ENCODE results near the gene RB1.
"Not testable (repeated sequence)": the region's sequence is repeated elsewhere in the genome, so short reads cannot be mapped to it uniquely, and the experiment has no call there.

The RB1 gene

DNA sequence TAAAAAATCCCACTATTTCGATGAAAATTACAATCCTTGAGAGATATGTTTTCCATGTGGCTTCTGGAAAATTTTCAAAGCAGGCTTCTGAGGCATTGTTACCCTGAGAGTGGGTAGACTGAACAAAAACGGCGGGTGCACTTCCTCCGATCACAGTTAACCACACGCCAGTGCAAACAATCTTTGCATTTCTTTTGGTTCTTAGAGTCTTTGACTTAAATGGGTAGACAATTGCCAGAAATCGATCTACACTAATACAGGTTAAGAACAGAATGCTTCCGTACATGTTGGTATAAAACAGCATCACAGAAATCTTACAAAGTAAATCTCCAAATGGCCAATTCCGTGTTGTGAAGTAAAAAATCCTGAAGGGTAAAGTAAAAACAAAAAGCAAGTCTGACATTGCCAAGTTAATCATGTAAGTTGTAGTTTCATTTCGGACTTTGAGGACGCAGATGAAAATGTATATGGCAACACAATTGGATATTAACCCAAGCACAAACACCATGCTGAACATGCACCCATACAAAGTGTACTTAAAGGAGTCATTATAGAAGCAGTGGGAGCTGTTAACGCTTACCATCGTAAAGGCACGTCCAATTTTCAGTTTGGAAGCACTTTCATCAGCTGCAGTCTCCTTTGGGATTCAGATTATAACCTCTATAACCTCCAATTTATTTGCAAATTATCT is 108.4 kb downstream of the RB1 start:
- peak in 2 of 3 donors; percentile 36 to 38 for DNase-seq

DNA sequence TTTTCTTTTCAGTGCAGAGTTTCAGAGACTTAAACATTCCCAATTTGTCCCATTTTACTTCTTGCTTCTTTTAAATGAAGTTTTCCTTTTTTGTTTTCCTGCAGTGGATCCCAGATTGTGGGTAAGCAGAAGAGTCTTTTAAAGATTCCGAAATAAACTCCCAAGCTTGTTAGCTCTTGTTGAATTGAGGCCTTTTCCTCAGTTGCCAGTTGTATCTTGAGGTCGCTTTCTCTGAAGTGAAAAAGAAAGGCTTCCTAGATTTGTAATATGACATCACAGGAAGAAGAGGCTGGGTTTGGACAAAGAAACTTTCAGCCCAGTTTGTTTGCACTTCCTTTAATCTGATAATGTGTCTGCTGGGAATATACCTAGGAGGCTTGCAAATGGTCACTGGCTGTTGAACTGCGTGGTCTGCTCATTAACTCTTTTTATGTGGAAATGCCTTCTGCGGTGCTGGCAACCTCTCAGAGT is 109.4 kb downstream of the RB1 start, which contains the start of gene LPAR6:
LPAR6 (minus strand) TSS at position 233 of the 471 bp plus-strand sequence. CDS start 690 bp downstream, outside the sequence.
- DNase-seq: peak; percentile 62 to 84 (median 76)

DNA sequence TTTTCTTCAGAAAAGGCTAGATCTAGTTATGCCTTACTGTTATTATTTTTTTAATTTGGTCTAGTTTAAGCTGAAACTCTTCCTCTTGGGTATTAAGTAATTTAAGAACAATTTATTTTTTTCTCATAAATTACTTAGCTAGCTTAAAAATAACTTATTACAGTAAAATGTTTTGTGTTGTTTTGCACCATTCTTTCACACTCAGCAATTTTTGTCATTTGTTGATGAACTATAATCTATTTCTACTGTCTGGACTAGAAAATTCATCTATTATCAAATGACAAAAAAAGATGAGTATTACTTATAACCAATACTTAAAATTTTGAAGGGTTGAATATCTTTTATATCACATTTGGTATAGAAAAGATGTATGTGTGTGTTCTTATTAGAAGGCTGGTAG is 111.0 kb downstream of the RB1 start:
- DNase-seq: no peak

DNA sequence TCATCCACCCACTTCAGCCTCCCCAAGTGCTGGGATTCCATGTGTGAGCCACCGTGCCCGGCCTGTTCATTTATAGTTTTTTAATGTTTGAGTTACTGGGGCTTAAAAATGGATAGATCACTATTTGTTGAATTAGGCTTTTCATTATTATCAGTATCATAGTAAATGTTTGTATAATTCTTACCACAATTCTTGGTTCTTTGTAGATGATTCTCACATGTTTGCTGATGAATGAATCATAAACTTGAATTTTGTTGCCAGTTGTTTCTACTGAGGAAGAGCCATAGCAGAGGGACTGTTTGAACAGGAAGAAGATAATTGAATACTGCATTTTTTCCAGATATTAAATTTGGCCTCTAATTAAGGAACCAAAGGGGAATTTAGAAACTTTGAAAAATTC is 112.0 kb downstream of the RB1 start:
- no peak for DNase-seq

DNA sequence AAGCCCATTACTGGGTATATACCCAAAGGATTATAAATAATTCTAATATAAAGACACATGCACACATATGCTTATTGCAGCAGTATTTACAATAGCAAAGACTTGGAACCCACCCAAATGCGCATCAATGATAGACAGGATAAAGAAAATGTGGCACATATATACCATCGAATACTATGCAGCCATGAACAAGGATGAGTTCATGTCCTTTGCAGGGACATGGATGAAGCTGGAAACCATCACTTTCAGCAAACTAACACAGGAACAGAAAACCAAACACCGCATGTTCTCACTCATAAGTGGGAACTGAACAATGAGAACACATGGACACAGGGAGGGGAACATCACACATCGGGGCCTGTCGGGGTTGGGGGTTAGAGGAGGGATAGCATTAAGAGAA is 118.5 kb downstream of the RB1 start:
- DNase-seq: not testable (repeated sequence)

DNA sequence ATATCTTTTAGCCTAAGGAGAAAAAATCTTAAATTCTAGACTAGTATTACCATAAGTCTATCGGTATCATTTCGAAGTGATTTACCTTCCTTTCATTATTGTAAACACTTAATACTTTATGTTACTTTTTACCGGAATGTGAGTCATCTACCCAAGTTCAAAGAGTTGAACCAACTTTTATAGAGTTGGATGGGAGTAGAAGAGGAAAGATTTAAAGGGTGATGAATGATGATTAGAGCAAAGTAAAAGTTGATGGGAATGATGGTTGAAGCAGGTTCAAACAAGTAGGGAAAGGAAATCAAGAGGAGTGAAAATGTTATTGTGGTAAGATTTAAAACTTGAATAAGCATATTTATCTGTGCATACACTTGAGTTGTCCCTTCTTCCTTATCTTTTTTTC is 120.7 kb downstream of the RB1 start:
- no peak for DNase-seq

DNA sequence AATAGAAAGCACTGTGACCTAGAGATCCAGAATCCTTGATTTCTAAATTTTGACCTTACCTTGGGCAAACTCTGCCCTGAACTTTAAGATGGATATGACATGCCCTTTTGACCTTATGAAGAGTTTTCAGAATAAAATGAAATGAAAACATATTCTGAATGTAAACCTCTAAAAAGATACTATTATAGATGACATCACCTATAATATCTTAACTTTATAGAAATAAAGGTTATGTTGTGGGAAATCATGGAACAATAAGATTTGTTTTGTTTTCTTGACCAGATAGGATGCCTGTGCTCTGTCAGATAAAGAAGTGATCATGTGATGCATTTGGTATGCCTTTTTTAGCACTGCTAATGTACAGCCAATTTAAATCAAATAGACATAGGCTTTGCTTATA is 122.5 kb downstream of the RB1 start:
- no peak for DNase-seq

DNA sequence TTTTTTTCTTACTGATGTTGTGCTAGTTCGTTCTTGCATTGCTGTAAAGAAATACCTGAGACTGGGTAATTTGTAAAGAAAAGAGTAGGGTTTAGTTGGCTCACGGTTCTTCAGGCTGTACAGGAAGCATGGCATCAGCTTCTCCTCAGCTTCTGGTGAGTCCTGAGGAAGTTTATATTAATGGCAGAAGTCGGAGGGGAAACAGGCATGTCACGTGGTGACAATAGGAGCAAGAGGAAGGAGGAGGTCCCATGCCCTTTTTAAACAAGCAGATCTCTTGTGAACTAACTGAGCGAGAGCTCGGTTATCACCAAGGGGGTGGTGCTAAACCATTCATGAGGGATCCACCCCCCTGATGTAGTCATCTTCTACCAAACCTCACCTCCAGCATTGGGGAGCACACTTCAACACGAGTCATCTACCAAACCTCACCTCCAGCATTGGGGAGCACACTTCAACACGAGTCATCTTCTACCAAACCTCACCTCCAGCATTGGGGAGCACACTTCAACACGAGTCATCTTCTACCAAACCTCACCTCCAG is 123.3 kb downstream of the RB1 start:
- not testable (repeated sequence) for DNase-seq

DNA sequence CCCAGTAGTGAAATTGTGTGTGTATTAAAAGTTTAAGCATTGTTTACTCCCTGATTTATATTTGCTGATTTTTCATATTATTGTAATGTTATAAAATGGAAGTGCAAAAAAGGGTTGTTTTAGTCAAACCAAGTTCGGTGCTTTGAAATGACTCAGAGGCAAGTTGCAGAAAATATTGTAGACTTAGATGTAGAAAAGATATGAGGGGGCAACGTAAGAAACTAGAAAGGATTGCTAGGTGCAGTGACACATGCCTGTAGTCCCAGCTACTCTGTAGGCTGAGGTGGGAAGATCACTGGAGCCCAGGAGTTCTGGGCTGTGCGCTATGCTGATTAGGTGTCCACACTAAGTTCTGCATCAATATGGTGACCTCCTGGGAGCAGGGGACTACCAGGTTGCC is 125.5 kb downstream of the RB1 start:
- no peak for DNase-seq

DNA sequence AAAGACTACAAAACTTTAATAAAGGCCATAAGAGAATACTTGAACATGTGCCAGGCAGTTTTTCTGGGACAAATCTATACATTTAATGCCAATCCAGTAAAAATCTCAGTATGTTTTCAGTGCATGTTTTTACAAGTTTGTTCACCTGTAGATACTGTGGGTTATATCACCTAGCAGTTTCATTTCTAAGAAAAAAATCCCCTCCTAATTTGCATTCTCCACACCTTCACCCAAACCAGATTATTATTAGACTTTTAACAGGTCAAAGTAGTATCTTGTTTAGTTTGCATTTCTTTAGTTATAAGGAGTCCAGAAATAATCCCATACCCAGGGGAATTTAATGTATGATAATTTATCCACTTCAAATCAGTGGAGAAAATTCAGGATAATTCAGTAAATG is 126.3 kb downstream of the RB1 start:
- no peak for DNase-seq

DNA sequence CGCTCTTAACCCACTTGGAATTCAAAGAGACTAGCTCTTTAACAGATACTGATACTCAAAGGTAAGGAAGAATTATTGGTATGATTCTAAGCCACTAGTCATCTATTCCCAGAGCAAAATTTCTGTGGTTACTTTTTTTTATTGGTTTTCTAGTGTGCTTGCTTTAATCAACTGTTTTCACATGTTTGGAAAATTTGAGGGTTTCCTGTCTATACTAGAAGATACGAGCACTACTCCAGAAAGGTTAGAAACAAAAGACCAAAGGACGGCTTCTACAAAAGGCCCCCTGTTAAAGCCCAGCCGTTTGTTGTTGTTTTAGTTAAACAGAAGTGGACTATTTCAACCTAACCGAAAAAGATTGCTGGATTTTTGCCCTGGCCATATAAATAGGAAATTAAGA is 127.9 kb downstream of the RB1 start:
- no peak for DNase-seq

DNA sequence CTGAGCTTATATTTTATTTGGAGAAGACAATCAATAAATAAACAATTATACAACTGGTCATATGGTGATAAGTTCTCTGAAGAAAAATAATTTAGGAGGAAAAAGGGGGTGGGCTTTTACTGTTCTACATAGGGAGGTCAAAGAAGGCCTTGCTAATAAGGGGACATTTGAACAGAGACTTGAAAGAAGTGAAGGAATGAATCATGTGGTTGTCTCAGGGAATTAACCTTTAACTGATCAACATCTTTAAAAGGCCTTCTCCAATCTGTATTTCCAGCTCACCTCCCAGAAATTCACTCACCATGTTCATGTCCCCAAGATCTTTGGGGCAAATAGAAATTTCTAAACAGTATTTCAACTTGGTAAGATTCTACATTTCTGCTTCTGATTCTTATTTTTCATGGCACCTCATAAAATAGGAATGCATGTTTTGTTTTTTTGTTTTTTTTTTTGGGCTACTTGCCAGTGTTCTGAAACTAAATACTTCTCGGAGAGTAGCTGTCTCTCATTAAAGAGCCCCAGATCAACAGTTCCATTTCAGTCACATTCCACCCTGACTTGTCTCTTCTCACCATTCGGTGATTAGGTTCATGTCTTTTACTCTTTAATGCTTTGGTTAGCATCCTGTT is 128.6 kb downstream of the RB1 start:
- DNase-seq: no peak

DNA sequence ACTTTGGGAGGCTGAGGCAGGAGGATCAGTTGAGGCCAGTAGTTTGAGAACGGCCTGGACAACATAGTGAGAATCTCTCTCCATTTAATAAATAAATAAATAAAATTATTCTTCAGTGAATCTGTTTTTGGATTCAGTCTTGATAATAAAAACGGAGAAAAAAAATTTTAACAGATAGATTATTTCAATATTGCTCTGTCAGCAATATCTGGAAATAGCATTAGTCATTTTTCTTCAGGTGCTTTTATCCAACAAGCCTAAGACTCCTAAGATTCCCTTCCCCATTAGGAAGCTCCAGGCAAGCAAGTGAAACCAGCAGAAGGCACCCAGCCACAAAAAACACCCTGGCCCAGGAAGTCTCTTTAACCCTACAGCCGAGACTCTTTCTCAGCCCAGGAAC is 130.6 kb downstream of the RB1 start:
- no peak for DNase-seq

DNA sequence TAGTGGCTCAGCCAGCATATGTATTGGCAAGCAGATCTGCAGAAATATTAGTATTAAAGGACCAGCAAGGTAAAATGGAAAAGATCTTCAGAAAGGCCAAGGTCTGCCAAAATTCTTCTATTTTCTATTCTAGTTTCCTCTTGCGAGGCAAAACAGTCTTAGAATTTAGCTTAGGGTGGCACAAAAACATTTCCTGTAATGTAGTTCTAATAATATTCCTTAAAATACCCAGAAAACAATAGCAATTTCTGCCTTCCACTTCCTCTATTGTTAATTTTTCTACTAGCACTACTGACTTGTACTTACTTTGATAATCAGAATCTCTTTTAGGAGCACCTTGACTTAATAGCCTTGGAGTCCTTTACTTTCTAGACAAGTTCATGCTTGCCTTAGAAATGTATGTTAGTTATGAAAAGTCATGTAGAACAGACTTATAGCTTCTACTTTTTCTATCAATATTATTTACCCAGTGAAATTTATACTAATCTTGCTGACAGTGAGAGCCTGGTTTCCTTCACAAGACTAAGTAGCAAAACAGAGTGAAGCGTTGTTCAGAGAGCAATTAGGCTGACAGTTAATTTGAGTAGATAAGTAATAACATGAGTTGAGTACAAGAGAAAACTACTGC is 133.2 kb downstream of the RB1 start:
- DNase-seq: peak in 2 of 3 donors; percentile 42 to 43

DNA sequence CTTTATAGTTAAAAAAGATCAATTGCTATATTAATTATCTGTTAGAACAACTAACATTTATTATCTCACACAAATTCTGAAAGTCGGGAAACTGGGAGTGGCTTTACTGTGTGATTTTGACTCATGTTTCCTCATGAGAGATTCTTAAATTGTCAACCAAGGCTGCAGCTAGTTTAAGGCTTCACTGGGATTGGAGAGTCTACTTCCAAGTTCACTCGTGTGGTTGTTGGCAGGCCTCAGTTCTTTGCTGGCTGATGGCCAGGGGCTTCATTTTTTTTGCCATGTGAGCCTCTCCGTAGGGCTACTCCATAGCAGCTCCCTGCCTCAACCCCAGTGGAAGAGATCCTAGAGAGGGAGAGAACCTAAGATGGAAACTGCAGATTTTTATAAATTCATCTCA is 133.8 kb downstream of the RB1 start:
- DNase-seq: peak; percentile 31 to 57 (median 47)

DNA sequence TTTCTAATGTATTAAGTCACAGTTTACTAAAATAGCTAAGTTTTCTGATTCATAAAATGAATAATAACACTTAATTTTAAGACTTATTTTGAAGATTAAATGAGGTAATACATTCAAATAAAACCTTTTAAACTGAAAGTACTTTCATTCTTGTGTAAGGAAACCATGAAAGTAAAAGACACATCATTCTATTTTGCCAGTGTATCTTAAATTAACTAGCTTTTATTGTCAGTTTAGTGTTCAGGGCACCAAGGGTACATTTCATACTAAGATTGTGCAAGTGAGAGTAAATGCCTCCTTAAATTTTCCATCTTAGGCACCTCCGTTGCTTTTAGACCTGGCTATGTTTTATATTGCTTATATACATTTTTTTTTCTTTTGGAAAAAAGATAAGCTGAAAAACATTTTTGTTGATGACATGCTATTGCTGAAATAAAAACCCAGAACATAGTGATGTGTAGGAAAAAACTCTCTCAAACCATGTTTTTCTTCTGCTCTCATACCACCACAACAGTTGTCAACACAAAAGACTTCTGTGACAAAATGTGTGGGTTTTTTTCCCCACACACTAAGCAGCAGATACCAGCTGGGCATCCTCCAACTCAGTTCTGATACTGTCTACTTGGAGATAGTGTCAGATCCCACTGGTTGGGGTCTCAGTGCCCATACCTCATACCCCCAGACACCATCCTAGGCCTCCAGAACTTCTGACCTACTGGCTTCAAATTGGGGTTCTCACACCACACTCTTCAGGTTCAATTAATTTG is 140.1 kb downstream of the RB1 start:
- DNase-seq: no peak

DNA sequence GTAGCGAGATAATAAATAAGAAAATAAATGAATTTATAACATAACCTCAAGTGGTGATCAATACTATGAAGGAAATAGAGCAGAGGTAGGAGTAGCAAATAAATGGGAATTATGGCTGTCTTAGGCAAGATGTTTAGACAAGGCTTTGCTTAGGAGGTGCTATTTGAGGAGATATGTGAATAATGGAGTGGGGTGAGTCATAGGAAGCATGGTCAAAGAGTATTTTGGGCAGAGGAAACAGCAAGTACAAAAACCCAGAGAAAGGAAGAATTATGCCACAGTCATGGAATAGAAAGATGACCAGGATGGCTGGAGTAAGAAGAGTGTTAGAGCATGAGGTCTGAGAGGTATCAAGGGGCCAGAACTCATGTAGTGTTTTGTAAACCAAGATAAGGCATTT is 142.9 kb downstream of the RB1 start:
- peak; percentile 60 to 80 (median 78) for DNase-seq

DNA sequence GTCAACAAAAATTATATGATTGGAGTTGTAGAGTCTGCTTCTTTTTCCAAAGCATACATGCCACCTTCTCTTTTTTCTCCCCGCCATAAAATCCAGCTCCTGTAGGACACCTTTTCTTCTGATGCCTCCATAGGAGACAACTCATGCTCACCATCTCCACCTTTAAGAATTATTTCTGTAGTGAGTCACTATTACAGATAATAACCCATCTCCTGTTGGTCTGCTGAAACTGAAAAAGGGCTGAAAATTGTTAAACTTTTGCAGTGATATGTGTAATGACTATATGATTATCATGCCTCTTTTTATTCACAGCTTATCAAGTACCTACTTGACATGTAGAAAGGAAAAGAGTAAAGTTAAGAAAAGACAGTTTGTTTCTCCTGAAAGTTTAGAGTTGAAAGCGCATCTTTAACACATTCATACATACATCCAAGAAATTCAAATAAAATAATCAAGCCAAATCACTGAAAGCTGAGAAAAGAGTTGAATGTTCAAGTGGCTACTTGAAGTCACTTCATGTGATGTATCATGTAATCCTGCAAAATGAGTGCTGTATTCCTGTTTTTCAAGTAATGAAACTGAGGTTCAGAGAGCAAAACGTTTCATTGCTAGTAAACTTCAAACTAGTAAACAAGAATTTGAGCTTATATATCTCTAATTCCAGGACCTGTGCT is 144.9 kb downstream of the RB1 start:
- no peak for DNase-seq

DNA sequence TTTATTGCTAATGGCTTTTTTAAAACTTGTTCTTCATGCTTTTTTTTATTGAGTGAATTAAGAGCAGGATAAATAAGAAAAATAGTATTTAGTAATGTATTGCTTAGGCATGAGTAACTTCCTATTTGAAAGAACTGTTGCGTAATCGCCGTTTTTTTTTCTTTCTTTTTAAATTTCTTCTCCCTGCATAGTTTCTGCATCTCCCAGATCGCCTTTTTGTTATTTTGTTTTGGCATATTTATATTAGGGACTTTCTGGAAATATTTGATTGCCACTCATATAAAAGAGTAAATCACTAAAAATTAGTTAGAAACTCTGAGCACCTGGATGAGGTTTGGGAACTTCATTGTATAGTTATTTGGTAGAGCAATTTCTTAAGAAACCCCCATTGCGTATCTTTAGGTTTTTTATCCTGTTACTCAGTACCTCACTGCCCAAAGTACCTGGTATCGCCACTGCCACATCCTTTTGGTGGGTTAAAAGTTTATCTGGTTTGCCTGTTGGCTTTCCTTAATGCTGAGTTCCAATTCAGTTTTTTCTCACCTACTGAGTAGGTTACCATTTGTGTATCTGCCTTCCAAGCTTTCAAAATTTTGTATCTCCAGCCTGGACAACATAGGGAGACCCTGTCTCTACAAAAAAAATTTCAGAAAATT is 145.5 kb downstream of the RB1 start:
- peak; percentile 59 to 90 (median 90) for DNase-seq

DNA sequence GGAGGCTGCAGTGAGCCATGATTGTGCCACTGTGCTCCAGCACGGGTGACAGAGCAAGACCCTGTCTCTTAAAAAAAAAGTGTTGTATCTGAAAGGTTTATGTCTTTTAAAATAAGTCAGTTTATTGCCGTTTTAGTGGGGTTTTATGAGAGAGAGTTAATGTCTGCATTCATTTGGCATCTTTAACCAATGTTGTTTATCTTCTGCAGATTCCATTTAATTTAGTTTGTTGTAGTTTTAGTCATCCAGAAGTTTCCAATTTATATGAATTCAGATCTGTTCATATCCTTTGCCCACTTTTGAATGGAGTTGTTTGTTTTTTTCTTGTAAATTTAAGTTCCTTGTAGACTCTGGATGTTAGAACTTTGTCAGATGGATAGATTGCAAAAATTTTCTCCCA is 146.1 kb downstream of the RB1 start:
- DNase-seq: no peak

DNA sequence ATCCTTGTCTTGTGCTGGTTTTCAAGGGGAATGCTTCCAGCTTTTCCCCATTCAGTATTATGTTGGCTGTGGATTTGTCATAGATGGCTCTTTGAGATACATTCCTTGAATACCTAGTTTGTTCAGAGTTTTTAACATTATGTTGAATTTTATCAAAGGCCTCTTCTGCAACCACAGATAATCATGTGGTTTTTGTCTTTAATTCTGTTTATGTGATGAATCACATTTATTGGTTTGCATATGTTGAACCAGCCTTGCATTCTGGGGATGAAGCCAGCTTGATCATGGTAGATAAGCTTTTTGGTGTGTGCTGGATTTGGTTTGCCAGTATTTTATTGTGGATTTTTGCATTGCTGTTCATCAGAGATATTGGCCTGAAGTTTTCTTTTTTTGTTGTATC is 147.6 kb downstream of the RB1 start:
- DNase-seq: not testable (repeated sequence)

DNA sequence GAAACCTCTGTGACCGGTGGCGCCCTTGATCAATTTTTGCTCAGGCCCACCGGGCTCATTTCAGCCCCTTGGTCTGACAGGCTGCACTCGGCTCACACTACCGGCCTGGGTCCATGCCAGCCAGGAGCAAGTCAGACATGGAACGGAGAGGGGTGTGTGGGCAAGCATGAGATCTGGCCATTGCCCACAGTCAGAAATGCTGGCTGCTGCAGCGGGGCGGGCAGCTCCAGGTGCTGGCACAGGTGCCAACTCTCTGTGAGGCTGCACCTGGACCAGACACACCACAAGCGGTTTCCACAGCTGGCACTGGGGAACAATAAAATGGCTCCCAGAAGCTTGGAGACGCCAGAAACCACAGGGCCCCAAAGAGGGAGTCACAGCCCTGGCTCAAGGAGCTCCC is 153.0 kb downstream of the RB1 start:
- no peak for DNase-seq
